ENCODE data around the gene ITGA11. TPM values are rescaled to one million over a fixed set of nuclear protein-coding genes. Genes with fewer than 3 reads are reported as not detected.
"Not testable (repeated sequence)": the region's sequence is repeated elsewhere in the genome, so short reads cannot be mapped to it uniquely, and the experiment has no call there.

ITGA11 gene
- total and polyA plus RNA-seq, 5 experiments from 2014 or later = 0.02 to 0.11 (median 0.03) TPM; not detected in 2

DNA sequence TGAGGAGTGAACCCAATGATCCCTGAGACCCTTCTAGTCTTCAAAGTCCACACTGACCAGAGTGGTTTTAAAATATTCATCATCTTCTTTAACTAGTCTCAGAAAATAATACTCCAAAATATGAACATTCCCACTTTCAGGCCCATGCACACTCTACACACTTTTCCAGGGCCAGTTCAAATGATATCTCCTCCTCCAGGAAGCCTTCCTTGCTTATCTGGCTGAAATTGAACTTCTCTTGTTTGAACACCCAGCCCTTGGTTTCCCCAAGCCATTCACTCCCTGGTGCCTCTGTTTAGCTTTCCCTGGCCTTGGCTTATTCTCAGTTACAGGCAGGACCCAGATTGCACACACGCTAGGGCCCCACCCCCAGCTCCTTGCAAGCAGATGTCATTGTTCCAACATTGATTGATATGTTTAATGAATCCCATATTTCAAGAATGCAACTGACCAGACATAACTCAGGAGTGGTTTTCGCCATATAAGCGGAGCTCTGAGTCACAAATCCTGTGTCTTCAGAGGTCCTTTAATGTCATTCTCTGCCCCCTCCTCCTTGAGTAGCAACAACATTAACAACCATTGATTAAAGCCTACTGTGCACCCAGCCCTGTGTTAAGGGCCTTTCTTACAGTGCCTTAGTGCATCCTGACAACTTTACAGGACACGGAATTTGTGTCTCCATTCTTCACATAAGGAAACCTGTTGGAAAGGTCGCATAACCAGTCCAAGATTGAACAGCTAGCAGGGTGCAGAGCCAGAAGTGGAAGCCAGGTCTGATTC lies 2.1 kb downstream of the ITGA11 start:
- H3K4me3 Mint-ChIP-seq = no peak overlapping the region
- no peaks in the 10 kb centered on the region for H3K9me3 Mint-ChIP-seq
- H3K36me3 Mint-ChIP-seq = no peaks in the 10 kb centered on the region
- POLR2A ChIA-PET = no interaction called here
- ATAC-seq (no peak), DNase-seq (no peak)
- H3K4me1 Mint-ChIP-seq = peaks cover 0 to 7% (median 2%) of the 10 kb centered on the region in 4 donors
- H3K27ac Mint-ChIP-seq = no peak overlapping the region
- H3K27me3 Mint-ChIP-seq = peaks cover 23 to 66% (median 43%) of the 10 kb centered on the region in 5 donors

DNA sequence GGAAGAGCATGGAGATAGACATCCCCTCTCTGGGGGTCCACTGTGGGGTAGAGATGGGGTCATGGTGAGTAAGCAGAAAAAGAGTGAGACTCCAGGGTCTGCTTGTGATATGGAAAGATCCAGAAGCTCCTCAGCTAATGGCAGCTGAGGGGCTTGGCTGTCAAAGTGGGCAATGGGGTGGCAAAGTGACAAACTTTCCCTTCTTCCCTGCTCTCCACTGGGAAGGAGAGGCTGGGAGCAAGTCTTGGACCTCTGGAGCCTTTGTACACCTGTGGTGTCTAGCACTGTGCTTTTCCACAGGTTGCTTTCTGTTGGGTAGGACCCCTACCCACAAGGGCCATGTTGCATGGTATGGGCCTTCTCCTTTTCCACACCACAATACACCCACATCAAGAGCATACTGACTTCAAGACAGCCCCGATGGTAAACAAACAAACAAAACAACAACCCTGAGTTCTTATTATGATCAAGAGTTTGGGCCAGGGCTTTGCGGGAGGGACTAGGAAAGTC lies 3.5 kb downstream of the ITGA11 start:
- Mint-ChIP-seq H3K9me3 (no peaks in the 10 kb centered on the region), H3K4me3 (no peak overlapping the region), H3K4me1 (peaks cover 0 to 7% (median 2%) of the 10 kb centered on the region in 4 donors), H3K36me3 (no peaks in the 10 kb centered on the region), H3K27ac (peak overlapping the region in 1 of 10 donors; percentile 19), H3K27me3 (peaks cover 20 to 54% (median 43%) of the 10 kb centered on the region in 5 donors)
- POLR2A ChIA-PET = no interaction called here
- ATAC-seq = no peak
- no peak for DNase-seq

DNA sequence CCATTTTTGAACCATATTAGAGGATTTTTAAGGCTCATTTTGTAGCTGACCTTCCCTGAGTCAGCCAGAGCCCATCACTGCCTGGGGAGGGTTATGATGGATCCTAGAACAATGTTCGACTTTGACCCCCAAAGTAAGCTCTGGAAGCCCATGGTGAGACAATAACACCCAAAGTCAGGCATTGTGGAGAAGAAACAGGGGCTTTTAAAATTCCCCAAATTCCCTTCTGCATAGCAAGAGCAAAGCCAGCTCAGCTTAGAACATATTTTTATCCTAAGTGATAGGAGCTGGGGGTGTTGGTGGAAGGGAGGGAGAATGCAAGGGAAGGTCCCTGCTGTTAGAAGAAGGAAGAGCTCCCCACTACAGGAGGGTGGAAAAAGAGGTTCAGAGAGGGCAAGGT lies 4.0 kb downstream of the ITGA11 start:
- Mint-ChIP-seq H3K4me1 (peaks cover 0 to 6% (median 2%) of the 10 kb centered on the region in 4 donors), H3K27me3 (peaks cover 18 to 49% (median 39%) of the 10 kb centered on the region in 5 donors), H3K36me3 (no peaks in the 10 kb centered on the region), H3K9me3 (no peaks in the 10 kb centered on the region), H3K27ac (peak overlapping the region in 1 of 10 donors; percentile 19), H3K4me3 (no peak overlapping the region)
- POLR2A ChIA-PET = no interaction called here
- DNase-seq (no peak), ATAC-seq (no peak)

DNA sequence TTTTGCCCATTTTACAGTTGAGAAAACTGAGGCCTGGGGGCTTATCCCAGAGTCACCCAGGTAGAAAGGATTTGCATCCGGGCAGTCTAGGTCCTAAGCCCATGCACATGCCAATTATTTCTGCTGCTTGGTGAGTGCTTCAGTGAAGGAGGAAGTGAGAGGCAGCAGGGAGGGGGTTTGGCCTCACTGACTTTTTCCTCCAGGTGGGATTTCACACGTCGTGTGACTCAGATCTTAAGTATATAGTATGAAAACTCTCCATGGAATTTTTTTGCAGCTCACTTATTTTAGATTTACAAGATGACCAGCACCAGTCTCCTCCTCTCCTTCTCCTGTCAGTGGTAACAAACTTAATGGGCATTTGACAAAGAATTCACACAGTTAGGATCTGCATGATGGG lies 4.6 kb downstream of the ITGA11 start:
- H3K9me3 Mint-ChIP-seq = no peaks in the 10 kb centered on the region
- no peaks in the 10 kb centered on the region for H3K36me3 Mint-ChIP-seq
- POLR2A ChIA-PET = no interaction called here
- H3K4me1 Mint-ChIP-seq = peaks cover 0 to 2% (median under 1%) of the 10 kb centered on the region in 4 donors
- ATAC-seq (no peak), DNase-seq (no peak)
- peaks cover 13 to 45% (median 33%) of the 10 kb centered on the region in 5 donors for H3K27me3 Mint-ChIP-seq
- H3K27ac Mint-ChIP-seq = no peak overlapping the region
- no peak overlapping the region for H3K4me3 Mint-ChIP-seq

DNA sequence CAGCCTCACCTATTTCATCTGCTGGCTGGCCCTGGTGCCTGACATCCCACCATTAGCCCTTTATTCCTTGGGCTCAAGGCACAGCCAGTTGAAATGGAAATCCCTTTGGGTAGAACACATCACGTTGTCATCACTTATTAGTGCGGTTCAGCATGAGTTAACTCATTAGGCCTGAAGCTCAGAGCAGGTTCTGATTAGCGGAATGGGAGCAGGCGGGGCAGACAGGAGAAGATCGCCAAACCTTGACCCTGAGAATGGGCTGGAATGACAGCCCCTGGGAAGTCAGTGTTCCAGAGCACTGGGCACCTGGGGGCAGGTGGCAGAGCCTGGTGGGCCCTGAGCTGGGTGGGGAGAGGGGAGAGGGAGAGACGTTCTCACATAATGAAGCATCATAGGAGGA lies 5.8 kb downstream of the ITGA11 start:
- POLR2A ChIA-PET = no interaction called here
- Mint-ChIP-seq H3K27me3 (peaks cover 12 to 49% (median 28%) of the 10 kb centered on the region in 5 donors), H3K4me1 (no peaks in the 10 kb centered on the region), H3K36me3 (no peaks in the 10 kb centered on the region), H3K4me3 (no peak overlapping the region), H3K9me3 (no peaks in the 10 kb centered on the region), H3K27ac (no peak overlapping the region)
- no peak for DNase-seq
- ATAC-seq = no peak

DNA sequence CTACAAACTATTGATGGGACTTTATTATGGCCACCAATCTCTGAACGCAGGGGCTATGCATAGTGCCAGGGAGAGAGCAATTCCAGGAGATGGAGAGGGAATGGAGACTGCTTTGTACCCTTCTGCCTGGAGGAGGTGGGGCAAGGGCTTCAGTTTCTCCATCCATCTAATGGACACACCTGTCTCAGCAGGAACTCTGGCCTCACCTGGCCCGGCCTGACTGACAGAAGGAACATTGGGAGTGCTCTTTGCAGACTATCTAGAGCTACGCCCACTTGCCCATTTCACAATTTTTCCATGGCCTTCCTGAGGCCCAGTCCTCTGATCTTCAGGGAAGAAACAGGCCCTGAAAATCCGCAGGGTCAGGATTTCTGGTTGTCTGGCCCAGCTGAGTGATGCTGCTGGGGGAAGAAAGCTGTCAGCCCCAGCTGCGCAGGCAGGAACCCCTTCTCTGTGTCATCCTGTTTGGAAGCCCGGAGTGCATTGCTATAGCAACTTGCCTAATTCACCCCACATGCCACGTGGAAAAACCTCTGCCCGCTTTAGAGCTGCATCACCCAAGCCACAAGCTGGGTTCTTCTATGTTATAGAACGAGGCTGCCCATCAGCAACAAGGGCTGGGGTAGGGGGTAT lies 6.4 kb downstream of the ITGA11 start:
- no peak overlapping the region for H3K4me3 Mint-ChIP-seq
- ATAC-seq (no peak), DNase-seq (no peak)
- POLR2A ChIA-PET = no interaction called here
- no peaks in the 10 kb centered on the region for H3K4me1 Mint-ChIP-seq
- H3K36me3 Mint-ChIP-seq = no peaks in the 10 kb centered on the region
- no peaks in the 10 kb centered on the region for H3K9me3 Mint-ChIP-seq
- no peak overlapping the region for H3K27ac Mint-ChIP-seq
- H3K27me3 Mint-ChIP-seq = peaks cover 12 to 51% (median 25%) of the 10 kb centered on the region in 5 donors

DNA sequence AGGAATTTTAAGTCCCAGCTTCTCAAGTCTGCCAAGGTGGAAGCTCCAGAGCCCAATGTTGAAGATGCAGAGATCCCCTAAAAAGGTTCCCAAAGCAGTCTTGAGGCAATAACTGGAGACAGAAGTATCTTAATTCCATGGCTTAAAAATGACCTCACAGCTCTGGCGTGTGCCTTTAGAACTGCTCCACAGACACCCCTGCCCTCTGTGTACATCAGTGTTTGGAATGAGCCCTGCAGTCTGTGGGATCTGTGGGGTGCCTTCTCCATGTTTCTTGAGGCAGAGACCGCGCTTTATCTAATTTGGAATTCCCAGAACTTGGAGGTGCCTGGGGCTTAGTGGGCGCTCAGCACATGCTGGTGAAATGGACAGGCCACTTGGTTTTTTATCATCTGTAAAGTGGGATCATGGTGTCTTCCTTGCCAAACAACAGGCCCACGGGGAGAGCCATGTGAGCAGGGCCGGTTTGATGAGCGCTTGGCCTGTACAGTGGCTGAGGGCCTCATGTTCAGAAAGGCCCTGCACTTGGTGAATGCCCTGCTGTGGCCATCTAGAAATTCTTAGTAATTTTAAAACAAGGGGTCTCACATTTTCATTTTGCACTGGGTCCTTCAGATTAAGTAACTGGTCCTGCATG lies 7.1 kb downstream of the ITGA11 start:
- POLR2A ChIA-PET = no interaction called here
- Mint-ChIP-seq H3K27me3 (peaks cover 7 to 45% (median 18%) of the 10 kb centered on the region in 5 donors), H3K36me3 (no peaks in the 10 kb centered on the region), H3K4me1 (no peaks in the 10 kb centered on the region), H3K9me3 (no peaks in the 10 kb centered on the region), H3K27ac (no peak overlapping the region), H3K4me3 (no peak overlapping the region)
- ATAC-seq (no peak), DNase-seq (no peak)

DNA sequence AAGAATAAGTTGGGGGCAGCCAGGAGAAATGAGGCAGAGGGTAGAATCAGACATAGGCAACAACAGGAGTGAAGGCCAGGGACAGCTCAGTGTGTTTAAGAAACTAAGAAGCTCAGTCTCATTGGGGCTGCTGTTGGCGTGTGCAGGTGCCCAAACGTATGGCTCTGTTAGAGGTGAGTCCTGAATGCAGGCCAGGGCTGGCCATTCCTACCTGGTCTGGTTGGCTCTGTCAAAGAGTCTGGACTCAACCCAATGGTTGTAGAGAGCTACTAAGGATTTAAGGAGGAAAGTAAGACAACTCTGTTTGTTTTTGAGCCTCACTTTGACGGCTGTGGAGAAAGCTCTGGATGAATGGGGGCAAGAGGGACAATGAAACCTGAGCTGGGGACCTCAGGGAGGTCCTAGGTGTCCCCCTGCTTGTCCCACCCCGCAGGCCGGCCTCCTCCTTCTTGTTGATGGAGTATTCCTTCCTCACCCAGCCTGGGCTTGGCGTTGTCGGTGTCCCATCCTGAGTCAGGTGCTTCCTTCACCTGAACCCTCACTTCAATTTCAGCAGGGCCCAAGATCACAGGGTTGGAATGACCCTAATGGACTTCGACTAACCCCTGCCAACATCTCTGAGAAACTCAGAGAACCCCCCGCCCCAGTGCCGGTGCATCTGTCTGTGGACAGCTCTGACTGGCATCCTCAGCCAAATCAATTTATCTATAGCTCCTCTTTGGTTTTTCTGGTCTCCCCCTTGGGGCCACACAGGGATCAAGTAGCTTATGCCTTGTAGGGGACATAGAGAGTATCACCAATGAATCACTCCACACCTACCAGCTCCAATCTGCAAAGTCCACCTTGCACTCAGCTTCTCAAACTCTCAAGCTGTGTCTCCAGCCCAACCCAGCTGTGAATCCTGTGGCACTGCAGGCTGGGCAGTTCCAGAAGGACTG lies 8.3 kb downstream of the ITGA11 start:
- POLR2A ChIA-PET = no interaction called here
- DNase-seq (no peak), ATAC-seq (no peak)
- Mint-ChIP-seq H3K4me3 (no peak overlapping the region), H3K36me3 (no peaks in the 10 kb centered on the region), H3K9me3 (no peaks in the 10 kb centered on the region), H3K4me1 (no peaks in the 10 kb centered on the region), H3K27me3 (peaks cover 5 to 34% (median 11%) of the 10 kb centered on the region in 5 donors), H3K27ac (no peak overlapping the region)

DNA sequence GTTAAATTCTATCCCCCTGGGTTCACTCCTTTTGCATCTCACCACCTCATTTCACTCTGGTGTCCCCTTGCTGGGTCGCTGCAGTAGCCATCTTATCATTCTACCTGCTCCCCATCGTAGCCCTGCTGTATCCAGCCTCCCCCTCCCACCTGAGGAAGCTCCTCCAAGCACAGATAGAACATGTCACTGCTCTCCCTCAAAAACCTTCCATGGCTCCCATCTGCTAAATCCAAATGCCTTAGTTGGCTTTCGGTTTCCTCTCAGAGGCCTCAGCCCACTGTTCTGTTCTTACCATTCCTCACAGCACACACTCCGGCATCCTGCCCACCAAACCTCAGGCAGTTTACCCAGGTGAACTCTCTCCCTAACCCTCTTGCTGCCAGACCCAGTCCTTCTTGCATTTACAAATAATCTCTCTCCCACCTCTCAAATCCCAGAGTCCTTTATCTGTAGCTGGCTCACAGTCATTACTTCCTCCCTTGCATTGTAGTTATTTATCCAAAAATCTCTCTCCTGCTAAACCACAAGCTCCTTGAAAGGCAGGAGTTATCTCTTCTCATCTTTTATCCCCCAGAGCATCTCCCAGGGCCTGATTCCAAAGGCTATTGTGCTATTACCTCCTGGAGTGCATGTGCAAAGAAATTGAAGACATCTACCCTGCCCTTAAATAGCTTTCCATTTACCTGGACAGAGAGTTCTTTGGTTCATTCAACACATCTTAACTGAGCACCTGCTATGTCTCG lies 9.4 kb downstream of the ITGA11 start:
- POLR2A ChIA-PET, H3K4me1 Mint-ChIP-seq, H3K4me3 Mint-ChIP-seq, H3K27ac Mint-ChIP-seq, ATAC-seq, H3K36me3 Mint-ChIP-seq, DNase-seq, H3K9me3 Mint-ChIP-seq: not testable (repeated sequence)
- H3K27me3 Mint-ChIP-seq = peaks cover under 1 to 29% (median 6%) of the 10 kb centered on the region in 5 donors

DNA sequence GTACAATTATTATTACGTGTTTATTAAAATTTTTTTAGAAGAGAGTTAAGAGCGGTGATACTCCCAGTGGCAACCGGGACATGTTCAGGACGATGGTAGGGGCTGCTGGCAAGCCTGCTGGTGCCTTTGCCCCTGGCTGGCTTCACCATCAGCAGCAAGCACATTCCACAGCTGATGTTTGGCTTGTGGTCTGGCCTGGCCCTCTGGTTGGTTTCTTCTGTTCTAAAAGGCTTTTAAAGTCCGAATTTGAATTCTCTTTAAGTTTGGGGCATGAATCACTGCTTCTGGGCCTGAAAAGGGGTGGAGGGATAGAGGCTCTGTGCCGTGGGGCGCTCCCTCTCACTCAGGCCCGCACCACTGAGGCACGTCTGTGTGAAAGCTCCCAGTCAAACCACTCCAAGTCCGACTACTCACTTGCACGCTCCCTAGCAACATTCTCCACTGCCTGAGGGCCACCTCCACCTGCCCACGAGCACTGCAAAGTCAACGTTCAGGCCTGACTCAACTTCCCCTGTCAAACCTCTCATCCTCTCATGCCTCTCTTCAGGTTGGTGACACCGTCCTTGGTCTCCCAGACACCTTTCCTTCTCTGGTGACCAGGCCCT lies 10.1 kb downstream of the ITGA11 start:
- peak in 1 of 10 donors; percentile 13 for DNase-seq
- ATAC-seq = no peak
- no peak overlapping the region for H3K4me3 Mint-ChIP-seq
- no peak overlapping the region for H3K27ac Mint-ChIP-seq
- H3K4me1 Mint-ChIP-seq = peaks cover 0 to 2% (median 0%) of the 10 kb centered on the region in 4 donors
- H3K9me3 Mint-ChIP-seq = no peaks in the 10 kb centered on the region
- no peaks in the 10 kb centered on the region for H3K36me3 Mint-ChIP-seq
- POLR2A ChIA-PET = no interaction called here
- H3K27me3 Mint-ChIP-seq = peaks cover 0 to 24% (median 1%) of the 10 kb centered on the region in 5 donors

DNA sequence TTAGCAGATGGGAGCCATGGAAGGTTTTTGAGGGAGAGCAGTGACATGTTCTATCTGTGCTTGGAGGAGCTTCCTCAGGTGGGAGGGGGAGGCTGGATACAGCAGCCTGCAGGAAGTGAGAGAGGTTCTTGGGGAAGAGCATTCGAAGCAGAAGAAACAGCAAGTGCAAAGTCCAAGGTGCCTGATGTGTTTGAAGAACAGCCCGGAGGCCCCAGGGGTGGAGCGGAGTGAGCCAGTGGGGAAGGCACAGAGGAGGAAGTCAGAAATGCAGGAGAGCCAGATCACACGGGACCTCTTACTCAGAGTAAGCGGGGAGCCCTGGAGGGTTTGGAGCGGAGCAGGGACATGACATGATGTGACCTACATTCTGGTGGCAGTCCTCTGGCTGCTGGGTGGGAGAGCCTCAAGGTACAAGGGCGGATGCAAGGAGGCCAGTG lies 10.8 kb downstream of the ITGA11 start:
- POLR2A ChIA-PET = no interaction called here
- H3K27me3 Mint-ChIP-seq = peaks cover 0 to 23% (median 0%) of the 10 kb centered on the region in 5 donors
- H3K36me3 Mint-ChIP-seq = no peaks in the 10 kb centered on the region
- no peak overlapping the region for H3K4me3 Mint-ChIP-seq
- H3K4me1 Mint-ChIP-seq = peaks cover 0 to 2% (median 0%) of the 10 kb centered on the region in 4 donors
- ATAC-seq (no peak), DNase-seq (peak in 1 of 10 donors; percentile 7)
- peak overlapping the region in 1 of 10 donors; percentile 37 for H3K27ac Mint-ChIP-seq
- H3K9me3 Mint-ChIP-seq = no peaks in the 10 kb centered on the region

Measured in naive thymus-derived CD8-positive, alpha-beta T cell (primary cell).